Naive thymus-derived CD8-positive, alpha-beta T cell (primary cell): ENCODE results near the gene UGP2. TPM values are rescaled to one million over a fixed set of nuclear protein-coding genes. Genes with fewer than 3 reads are reported as not detected.

Source experiments
- ATAC-seq, 2 donors: fragments of 150-1000 bp; cut with Tn5 transposase in 1 of 2; sonication (Bioruptor Pico), chemical (Tn5 transposase) in 1 of 2; 1 replicate in 1 of 2; 2 replicates in 1 of 2; pipeline ENCODE4 v1.10.0; 2021; ENCODE audit warnings: mild to moderate bottlenecking in 2 of 2, moderate library complexity in 2 of 2
- POLR2A ChIA-PET: fragments of 350-600 bp; sonication (Branson Sonifier 250); formaldehyde crosslinking; loops from one replicate; lab custom pipeline; 2021; ENCODE audit warnings: antibody characterized with exemption; lab: Charles Lee
- DNase-seq, 10 donors: peaks; one replicate each; pipeline versions ENCODE4 v3.0.0 to v3.0.0-alpha.2; 2020 to 2022
- H3K27ac Mint-ChIP-seq, 10 donors: one replicate each; pipeline ENCODE4 v1.8.0; 2020 to 2022; ENCODE audit warnings: mild to moderate bottlenecking in 10 of 10, mixed read lengths in 10 of 10, moderate library complexity in 4 of 10, inconsistent platforms in 1 of 10
- H3K27me3 Mint-ChIP-seq, 5 donors: one replicate each; pipeline ENCODE4 v1.8.0; 2021 to 2022; ENCODE audit warnings: mixed read lengths in 5 of 5
- H3K36me3 Mint-ChIP-seq, 3 donors: one replicate each; pipeline ENCODE4 v1.8.0; 2020 to 2022; ENCODE audit warnings: mixed read lengths in 3 of 3, mild to moderate bottlenecking in 2 of 3, inconsistent platforms in 1 of 3
- H3K4me1 Mint-ChIP-seq, 4 donors: one replicate each; pipeline ENCODE4 v1.8.0; 2021 to 2022; ENCODE audit warnings: mixed read lengths in 4 of 4
- H3K4me3 Mint-ChIP-seq, 10 donors: one replicate each; pipeline ENCODE4 v1.8.0; 2020 to 2022; ENCODE audit warnings: mild to moderate bottlenecking in 10 of 10, mixed read lengths in 10 of 10, moderate library complexity in 6 of 10, inconsistent platforms in 1 of 10
- H3K9me3 Mint-ChIP-seq, 9 donors: one replicate each; pipeline ENCODE4 v1.8.0; 2020 to 2022; ENCODE audit warnings: mixed read lengths in 9 of 9, mild to moderate bottlenecking in 3 of 9, inconsistent platforms in 1 of 9, moderate library complexity in 1 of 9
- polyA plus RNA-seq, 3 donors: library from polyadenylated mRNA; unstranded; fragments of 300-500 nt; fragmentation: Illumina TruSeq; gene quantifications; one replicate each; pipeline ENCODE4 v1.2.3, GENCODE V29; 2021
- total RNA-seq, 8 experiments: library from RNA in 2 of 8; stranded (reverse) in 2 of 8; gene quantifications; one replicate each; pipeline ENCODE4 v1.2.3 and lab custom pipeline; 2021 to 2026

Gene UGP2
- total and polyA plus RNA-seq, 5 experiments from 2014 or later = 77.2 to 148 (median 112) TPM

DNA sequence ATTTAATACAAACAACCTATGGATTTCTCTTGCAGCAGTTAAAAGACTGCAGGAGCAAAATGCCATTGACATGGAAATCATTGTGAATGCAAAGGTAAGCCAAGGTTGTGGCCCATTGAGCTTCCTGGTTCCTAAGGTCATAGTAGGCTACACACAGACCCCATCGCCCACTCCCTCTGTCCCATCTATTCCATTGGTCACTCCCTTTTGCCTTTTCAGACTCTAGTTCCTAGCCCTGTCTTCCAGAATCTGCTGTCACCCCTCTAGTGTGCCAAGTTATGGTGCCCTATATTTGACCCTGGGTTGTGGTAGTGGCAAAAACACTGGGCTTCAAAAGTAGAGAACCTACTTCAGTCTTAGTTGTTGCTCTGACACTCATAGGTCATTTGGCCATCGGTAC, 44.7 kb downstream of the UGP2 start:
- POLR2A ChIA-PET = no interaction called here
- Mint-ChIP-seq H3K4me1 (peaks cover 11 to 25% (median 20%) of the 10 kb centered on the region in 4 donors), H3K27ac (peak overlapping the region in 5 of 10 donors; percentile 32 to 79 (median 47)), H3K27me3 (no peaks in the 10 kb centered on the region), H3K9me3 (no peaks in the 10 kb centered on the region), H3K36me3 (peaks cover 6 to 77% (median 16%) of the 10 kb centered on the region in 3 donors), H3K4me3 (no peak overlapping the region)
- DNase-seq (no peak), ATAC-seq (no peak)

GRCh38 chr2:63888053-63888452, 46.4 kb downstream of the UGP2 start:
- Mint-ChIP-seq H3K9me3 (no peaks in the 10 kb centered on the region), H3K27ac (peak overlapping the region in 7 of 10 donors; percentile 1 to 73 (median 45)), H3K36me3 (peaks cover 6 to 84% (median 11%) of the 10 kb centered on the region in 3 donors), H3K27me3 (no peaks in the 10 kb centered on the region), H3K4me1 (peaks cover 0 to 9% (median 5%) of the 10 kb centered on the region in 4 donors), H3K4me3 (no peak overlapping the region)
- DNase-seq = no peak
- POLR2A ChIA-PET = no interaction called here
- ATAC-seq = no peak

- peaks cover 0 to 6% (median 4%) of the 10 kb centered on the region in 4 donors for H3K4me1 Mint-ChIP-seq
- peak overlapping the region; percentile 6 to 77 (median 55) for H3K27ac Mint-ChIP-seq
- DNase-seq = peak in 8 of 10 donors; percentile 8 to 43 (median 28)
- H3K9me3 Mint-ChIP-seq = no peaks in the 10 kb centered on the region
- H3K27me3 Mint-ChIP-seq = no peaks in the 10 kb centered on the region
- H3K36me3 Mint-ChIP-seq = peaks cover 6 to 84% (median 6%) of the 10 kb centered on the region in 3 donors
- peak; percentile 62 to 68 for ATAC-seq
- POLR2A ChIA-PET = interaction anchor here (0.6 kb wide), 1 partner anchor 87 kb away, joined by 3 read pairs; no protein-coding TSS in a partner anchor
- no peak overlapping the region for H3K4me3 Mint-ChIP-seq
These were observed 47.0 kb downstream of the UGP2 start for GRCh38 chr2:63888490-63889402.

GRCh38 chr2:63890678-63891077, 49.0 kb downstream of the UGP2 start:
- POLR2A ChIA-PET = no interaction called here

DNA sequence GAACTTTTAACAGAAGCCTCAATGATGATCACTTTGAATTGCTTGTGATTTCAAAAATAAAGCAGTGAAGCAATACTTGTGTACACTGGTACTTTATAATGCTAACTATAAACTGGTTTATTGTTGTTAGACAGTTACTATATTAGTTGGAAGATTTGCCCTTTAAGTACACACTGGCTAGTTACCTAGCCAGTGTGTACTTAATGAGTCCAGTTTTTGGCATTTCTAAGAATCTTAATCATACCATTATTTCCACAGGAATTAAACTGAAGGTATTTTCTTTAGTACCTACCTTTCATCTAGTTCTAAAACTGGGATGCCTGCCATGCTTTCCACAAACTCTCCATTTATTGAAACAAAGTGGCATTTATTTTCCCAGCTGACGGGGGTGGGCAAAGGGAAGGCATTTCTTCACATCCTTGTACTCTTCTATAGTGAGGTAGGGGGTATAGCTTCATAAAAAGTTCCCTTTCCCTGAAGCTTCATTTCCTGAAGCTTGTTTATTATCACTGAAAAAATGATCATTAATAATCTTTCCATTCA, 49.9 kb downstream of the UGP2 start:
- POLR2A ChIA-PET = no interaction called here
- H3K27me3 Mint-ChIP-seq = no peaks in the 10 kb centered on the region
- no peak overlapping the region for H3K4me3 Mint-ChIP-seq
- no peaks in the 10 kb centered on the region for H3K9me3 Mint-ChIP-seq
- H3K36me3 Mint-ChIP-seq = peaks cover 5 to 87% (median 6%) of the 10 kb centered on the region in 3 donors
- H3K4me1 Mint-ChIP-seq = peaks cover 0 to 6% (median 4%) of the 10 kb centered on the region in 4 donors
- no peak for ATAC-seq
- DNase-seq = no peak
- peak overlapping the region in 7 of 10 donors; percentile 11 to 69 (median 39) for H3K27ac Mint-ChIP-seq

More at GRCh38 chr2:63890678-63891077, 49.0 kb downstream of the UGP2 start:
- H3K4me1 Mint-ChIP-seq = peaks cover 0 to 6% (median 4%) of the 10 kb centered on the region in 4 donors
- ATAC-seq (no peak), DNase-seq (no peak)
- no peaks in the 10 kb centered on the region for H3K9me3 Mint-ChIP-seq
- peaks cover 5 to 83% (median 6%) of the 10 kb centered on the region in 3 donors for H3K36me3 Mint-ChIP-seq
- no peak overlapping the region for H3K4me3 Mint-ChIP-seq
- H3K27me3 Mint-ChIP-seq = no peaks in the 10 kb centered on the region
- peak overlapping the region in 6 of 10 donors; percentile 13 to 73 (median 30) for H3K27ac Mint-ChIP-seq

GRCh38 chr2:63893163-63893562, 51.5 kb downstream of the UGP2 start:
- Mint-ChIP-seq H3K9me3 (no peaks in the 10 kb centered on the region), H3K27ac (peak overlapping the region in 6 of 10 donors; percentile 4 to 86 (median 34)), H3K4me1 (peaks cover 0 to 6% (median 3%) of the 10 kb centered on the region in 4 donors), H3K27me3 (no peaks in the 10 kb centered on the region), H3K4me3 (no peak overlapping the region), H3K36me3 (peaks cover 6 to 81% (median 7%) of the 10 kb centered on the region in 3 donors)
- POLR2A ChIA-PET = no interaction called here
- no peak for DNase-seq
- ATAC-seq = no peak

DNA sequence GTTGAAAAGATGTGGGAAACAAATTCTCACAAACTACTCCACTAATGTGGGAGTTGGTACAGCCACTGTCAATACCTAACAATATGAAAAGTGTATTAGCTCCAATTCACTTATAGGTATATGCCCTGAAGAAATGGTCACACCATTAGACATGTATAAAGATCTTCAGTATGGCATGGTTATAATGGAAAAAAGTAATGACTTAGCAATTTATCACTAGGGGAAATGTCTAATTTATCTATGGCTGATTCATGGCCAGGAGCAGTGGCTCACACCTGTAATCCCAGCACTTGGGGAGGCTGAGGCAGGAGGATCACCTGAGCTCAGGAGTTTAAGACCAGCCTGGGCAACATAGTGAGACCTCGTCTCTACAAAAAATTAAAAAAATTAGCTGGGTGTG, 52.5 kb downstream of the UGP2 start:
- no peak for DNase-seq
- H3K27ac Mint-ChIP-seq = peak overlapping the region in 4 of 10 donors; percentile 11 to 78 (median 55)
- no peak overlapping the region for H3K4me3 Mint-ChIP-seq
- POLR2A ChIA-PET = interaction anchor here (0.8 kb wide), 1 partner anchor 60 kb away, joined by 3 read pairs; no protein-coding TSS in a partner anchor
- no peaks in the 10 kb centered on the region for H3K27me3 Mint-ChIP-seq
- H3K36me3 Mint-ChIP-seq = peaks cover 0 to 81% (median 13%) of the 10 kb centered on the region in 3 donors
- no peaks in the 10 kb centered on the region for H3K9me3 Mint-ChIP-seq
- peaks cover 0 to 3% (median 0%) of the 10 kb centered on the region in 4 donors for H3K4me1 Mint-ChIP-seq
- no peak for ATAC-seq

- Mint-ChIP-seq H3K27me3 (no peaks in the 10 kb centered on the region), H3K4me1 (peaks cover 7 to 15% (median 9%) of the 10 kb centered on the region in 4 donors), H3K36me3 (peaks cover 10 to 69% (median 37%) of the 10 kb centered on the region in 3 donors), H3K9me3 (peaks cover 4 to 23% (median 14%) of the 10 kb centered on the region in 9 donors), H3K27ac (peak overlapping the region in 5 of 10 donors; percentile 6 to 88 (median 39)), H3K4me3 (no peak overlapping the region)
- DNase-seq (no peak), ATAC-seq (no peak)
- POLR2A ChIA-PET = no interaction called here
These were observed 57.1 kb downstream of the UGP2 start for GRCh38 chr2:63898839-63899238.

GRCh38 chr2:63899639-63900038, 57.9 kb downstream of the UGP2 start:
- Mint-ChIP-seq H3K27me3 (no peaks in the 10 kb centered on the region), H3K9me3 (peaks cover 6 to 31% (median 16%) of the 10 kb centered on the region in 9 donors), H3K36me3 (peaks cover 12 to 64% (median 43%) of the 10 kb centered on the region in 3 donors), H3K4me1 (peaks cover 7 to 15% (median 9%) of the 10 kb centered on the region in 4 donors), H3K27ac (peak overlapping the region in 2 of 10 donors; percentile 24 to 74), H3K4me3 (no peak overlapping the region)
- DNase-seq (no peak), ATAC-seq (no peak)
- POLR2A ChIA-PET = no interaction called here

DNA sequence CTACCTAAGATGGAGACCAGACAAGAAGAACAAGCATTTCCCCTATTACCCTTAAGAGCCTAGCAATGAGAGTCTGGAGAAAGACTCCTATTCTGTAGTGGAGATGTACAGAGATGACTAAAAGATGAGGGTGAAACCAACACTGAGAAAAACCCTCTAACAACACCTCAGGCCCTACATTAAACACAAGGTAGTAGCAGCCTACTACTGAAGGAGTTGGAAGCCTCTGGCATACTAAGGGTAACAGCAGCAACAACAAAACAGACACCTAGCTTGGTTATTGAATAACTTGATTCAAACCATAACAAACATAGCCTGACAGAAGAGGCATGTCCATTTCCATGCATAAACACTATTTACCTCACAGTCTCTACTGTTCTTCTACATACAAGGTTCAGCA, 60.5 kb downstream of the UGP2 start:
- ATAC-seq (no peak), DNase-seq (no peak)
- no peak overlapping the region for H3K4me3 Mint-ChIP-seq
- POLR2A ChIA-PET = no interaction called here
- H3K4me1 Mint-ChIP-seq = peaks cover 7 to 15% (median 9%) of the 10 kb centered on the region in 4 donors
- peaks cover 33 to 70% (median 68%) of the 10 kb centered on the region in 3 donors for H3K36me3 Mint-ChIP-seq
- H3K9me3 Mint-ChIP-seq = peaks cover 10 to 52% (median 21%) of the 10 kb centered on the region in 9 donors
- no peaks in the 10 kb centered on the region for H3K27me3 Mint-ChIP-seq
- H3K27ac Mint-ChIP-seq = peak overlapping the region in 3 of 10 donors; percentile 19 to 21 (median 20)

GRCh38 chr2:63903003-63903402, 61.3 kb downstream of the UGP2 start:
- Mint-ChIP-seq H3K27me3 (no peaks in the 10 kb centered on the region), H3K36me3 (peaks cover 40 to 76% (median 74%) of the 10 kb centered on the region in 3 donors), H3K9me3 (peaks cover 10 to 52% (median 21%) of the 10 kb centered on the region in 9 donors), H3K4me3 (no peak overlapping the region), H3K27ac (no peak overlapping the region), H3K4me1 (peaks cover 7 to 15% (median 9%) of the 10 kb centered on the region in 4 donors)
- no peak for DNase-seq
- no peak for ATAC-seq
- POLR2A ChIA-PET = no interaction called here

- H3K27ac Mint-ChIP-seq = no peak overlapping the region
- POLR2A ChIA-PET = no interaction called here
- H3K4me1 Mint-ChIP-seq = no peaks in the 10 kb centered on the region
- H3K36me3 Mint-ChIP-seq = peaks cover 7 to 83% (median 43%) of the 10 kb centered on the region in 3 donors
- no peaks in the 10 kb centered on the region for H3K9me3 Mint-ChIP-seq
- H3K4me3 Mint-ChIP-seq = no peak overlapping the region
- ATAC-seq (no peak), DNase-seq (no peak)
- no peaks in the 10 kb centered on the region for H3K27me3 Mint-ChIP-seq
These were observed 72.6 kb downstream of the UGP2 start for GRCh38 chr2:63914311-63914710.
